NK-92 (cell line): ENCODE data around the gene CXorf65.

Source experiments
- DNase-seq: peaks from one replicate; lab custom pipeline; 2025; ENCODE audit not compliant: unreplicated experiment; lab: John Stamatoyannopoulos, UW

Gene CXorf65

GRCh38 chrX:71068044-71068918, 38.3 kb downstream of the CXorf65 start, which contains the start of gene SNX12:
SNX12 (minus strand) TSS chrX:71068334; CDS start chrX:71068306, 28 bp downstream.
- peak; percentile 16 for DNase-seq

- no peak for DNase-seq
Observed at GRCh38 chrX:71067712-71068043, 38.9 kb downstream of the CXorf65 start.

- DNase-seq: no peak
Observed at GRCh38 chrX:71067089-71067488, 39.5 kb downstream of the CXorf65 start.

- no peak for DNase-seq
Observed at GRCh38 chrX:71060127-71060526, 46.4 kb downstream of the CXorf65 start.

GRCh38 chrX:71057848-71058530, 48.6 kb downstream of the CXorf65 start:
- no peak for DNase-seq

GRCh38 chrX:71056867-71057266, 49.7 kb downstream of the CXorf65 start:
- no peak for DNase-seq
